Stimulated activated CD8-positive, alpha-beta memory T cell treated with anti-CD3 and anti-CD28 coated beads, Interleukin-15, amount 100 ng/mL, for 1 hour (primary cell): Measurements from ENCODE around the gene MYBPC3.

ENCODE experiments used
- DNase-seq: peaks from one replicate; pipeline ENCODE4 v3.0.0-alpha.2; 2020; ENCODE audit warnings: low read depth

MYBPC3 gene

GRCh38 chr11:47384498-47384897, 32.0 kb upstream of the MYBPC3 start:
- no peak for DNase-seq

GRCh38 chr11:47383071-47383470, 30.6 kb upstream of the MYBPC3 start:
- no peak for DNase-seq

DNA sequence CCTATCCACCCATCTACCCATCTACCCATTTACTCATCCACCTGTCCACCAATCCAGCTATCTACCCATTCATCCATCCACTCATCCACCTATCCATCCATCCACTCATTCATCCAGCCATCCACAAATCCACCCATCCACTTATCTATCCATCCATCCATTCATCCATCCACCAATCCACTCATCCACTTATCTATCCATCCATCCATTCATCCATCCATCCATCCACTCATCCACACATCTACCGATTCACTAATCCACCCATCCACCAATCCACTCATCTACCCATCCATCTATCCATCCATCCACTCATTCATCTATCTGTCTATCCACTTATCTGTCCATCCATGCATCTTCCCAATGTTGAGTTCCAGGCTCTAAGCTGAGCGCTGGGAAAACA, 27.6 kb upstream of the MYBPC3 start:
- DNase-seq, result no peak

DNA sequence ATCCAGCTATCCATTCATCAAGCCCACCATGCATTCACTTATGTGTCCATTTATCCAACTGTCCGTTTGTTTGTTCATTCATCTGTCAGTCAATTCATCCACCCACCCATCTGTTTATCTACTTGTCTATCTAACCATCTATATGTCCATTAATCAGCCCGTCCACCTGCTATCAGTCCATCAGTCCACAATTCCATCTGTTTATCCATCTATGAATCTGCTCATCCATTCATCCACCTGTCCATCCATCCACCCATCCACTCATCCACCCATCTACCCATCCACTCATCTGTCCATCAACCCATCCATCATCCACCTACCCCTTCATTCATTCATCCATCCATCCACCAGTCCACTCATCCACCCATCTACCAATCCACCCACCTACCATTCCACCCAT, 26.8 kb upstream of the MYBPC3 start:
- no peak for DNase-seq

GRCh38 chr11:47378836-47379170, 26.3 kb upstream of the MYBPC3 start:
- DNase-seq, result no peak

DNA sequence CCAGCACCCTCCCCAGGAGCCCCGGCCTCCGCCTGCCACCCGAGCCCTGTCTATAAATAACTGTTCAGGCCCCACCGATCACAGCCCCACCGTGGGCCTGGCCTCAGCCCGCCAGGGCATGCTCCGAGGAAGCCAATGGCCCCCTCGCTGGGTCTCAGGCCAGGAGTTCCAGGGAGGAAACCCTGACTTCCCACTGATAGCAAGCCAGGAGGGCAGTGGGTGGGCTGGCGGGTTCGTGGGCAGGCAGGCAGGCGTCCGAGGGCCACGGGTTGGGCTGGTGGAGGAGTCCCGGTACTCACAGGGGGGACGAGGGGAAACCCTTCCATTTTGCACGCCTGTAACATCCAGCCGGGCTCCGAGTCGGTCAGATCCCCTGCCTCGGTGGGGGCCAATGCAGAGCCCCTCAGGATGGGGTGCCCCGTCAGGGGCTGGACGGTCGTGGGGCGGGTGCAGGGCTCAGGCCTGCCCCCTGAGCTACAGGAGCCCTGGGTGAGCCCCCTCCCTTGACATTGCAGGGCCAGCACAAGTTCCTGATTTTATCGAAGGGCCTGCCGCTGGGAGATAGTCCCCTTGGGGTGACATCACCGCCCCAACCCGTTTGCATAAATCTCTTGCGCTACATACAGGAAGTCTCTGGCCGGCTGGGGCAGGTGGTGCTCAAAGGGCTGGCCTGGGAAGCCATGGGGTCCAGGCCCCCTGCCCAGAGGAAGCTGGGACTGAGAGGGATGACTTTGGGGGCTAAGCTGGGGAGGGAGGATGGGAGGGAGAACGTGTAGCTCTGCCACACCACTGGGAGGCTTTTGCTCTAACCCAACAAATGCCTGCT, 25.7 kb upstream of the MYBPC3 start, which contains the start of gene SPI1:
TSS of gene SPI1 (minus strand) at position 538 of the 826 bp plus-strand sequence. CDS start at position 344, 194 bp downstream.
- DNase-seq, result no peak

GRCh38 chr11:47377571-47378009, 25.1 kb upstream of the MYBPC3 start:
- no peak for DNase-seq

GRCh38 chr11:47376525-47377371, 24.2 kb upstream of the MYBPC3 start:
- no peak for DNase-seq

DNA sequence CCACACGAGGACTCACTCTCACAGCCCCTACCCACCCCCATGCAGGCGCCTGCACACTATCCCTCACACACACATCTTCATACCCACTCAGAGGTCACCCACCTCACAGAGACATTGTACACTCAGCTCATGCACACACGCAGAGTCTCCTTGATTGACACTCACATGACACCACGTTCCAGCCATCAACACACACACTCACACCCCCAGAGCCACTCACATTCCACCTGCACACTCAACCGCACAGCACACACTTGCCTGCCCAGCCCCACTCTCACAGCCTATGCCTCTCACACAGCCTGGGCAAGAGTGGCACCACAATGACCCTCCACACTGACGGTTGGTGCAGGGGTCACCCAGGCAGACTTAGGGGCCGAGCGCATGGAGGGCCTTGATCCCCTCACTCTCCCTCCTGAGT, 23.6 kb upstream of the MYBPC3 start:
- DNase-seq, result no peak

GRCh38 chr11:47375546-47376085, 23.1 kb upstream of the MYBPC3 start:
- DNase-seq, result no peak

DNA sequence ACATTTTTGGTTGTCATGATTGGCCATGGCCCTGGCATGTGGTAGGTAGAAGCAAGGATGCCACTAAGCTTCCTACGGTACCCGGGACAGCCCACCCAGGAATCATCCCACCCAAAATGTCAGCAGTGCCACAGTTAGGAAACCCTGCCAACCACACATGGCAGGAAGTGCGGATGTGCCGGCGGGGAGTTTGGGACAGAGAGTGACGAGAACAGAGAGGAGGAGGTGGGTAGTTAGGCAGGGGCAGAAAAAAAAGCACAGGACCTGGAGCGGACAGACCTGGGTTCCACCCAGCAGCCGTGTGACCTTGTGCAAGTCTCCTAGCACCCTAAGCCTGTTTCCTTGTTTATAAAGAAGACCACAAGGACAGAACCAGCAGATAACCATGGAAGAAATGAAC, 22.5 kb upstream of the MYBPC3 start:
- DNase-seq, result no peak

- DNase-seq, result no peak
These were observed 22.2 kb upstream of the MYBPC3 start for GRCh38 chr11:47374720-47375019.

- DNase-seq, result peak; percentile 69
These were observed 21.6 kb upstream of the MYBPC3 start for GRCh38 chr11:47373876-47374719.

GRCh38 chr11:47372422-47372821, 19.9 kb upstream of the MYBPC3 start:
- DNase-seq, result no peak

DNA sequence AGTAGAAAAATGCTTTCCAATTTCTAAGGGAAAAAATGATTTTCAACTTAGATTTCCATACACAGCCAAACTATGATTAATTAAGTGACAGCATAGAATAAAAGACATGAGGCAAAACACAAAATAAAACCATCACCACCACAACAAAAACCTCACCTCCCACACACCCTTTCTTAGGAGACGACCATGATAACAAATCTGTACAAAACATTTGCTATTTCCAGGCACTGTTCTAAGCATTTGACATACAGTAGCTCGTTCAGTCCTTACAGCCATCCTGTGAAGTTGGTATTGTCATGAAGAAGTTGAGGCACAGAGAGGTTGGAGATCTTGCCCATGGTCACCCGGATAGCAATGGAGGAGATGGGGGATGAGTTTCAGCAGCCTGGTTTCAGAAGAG, 17.2 kb upstream of the MYBPC3 start:
- no peak for DNase-seq

DNA sequence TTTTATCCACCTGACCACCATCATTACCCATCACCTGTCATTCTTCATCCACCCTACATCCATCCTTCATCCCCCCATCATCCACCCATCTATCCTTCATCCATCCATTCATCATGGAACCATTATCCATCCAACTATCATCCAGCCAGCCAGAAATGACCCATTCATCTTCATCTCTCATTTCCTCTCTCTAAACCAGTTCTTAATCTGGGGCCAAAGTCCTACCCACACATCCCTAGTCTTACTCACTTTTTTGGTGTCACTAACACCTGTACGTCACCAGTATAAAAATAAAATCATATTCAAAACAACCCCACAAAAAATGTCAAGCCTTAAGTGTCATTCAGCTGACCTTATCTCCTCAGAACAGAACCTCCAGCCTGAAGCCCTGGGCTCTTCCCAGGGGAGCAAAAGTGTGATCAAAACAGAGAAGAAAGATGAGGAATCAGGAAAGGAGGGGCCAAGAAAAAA, 13.6 kb upstream of the MYBPC3 start:
- DNase-seq, result no peak

DNA sequence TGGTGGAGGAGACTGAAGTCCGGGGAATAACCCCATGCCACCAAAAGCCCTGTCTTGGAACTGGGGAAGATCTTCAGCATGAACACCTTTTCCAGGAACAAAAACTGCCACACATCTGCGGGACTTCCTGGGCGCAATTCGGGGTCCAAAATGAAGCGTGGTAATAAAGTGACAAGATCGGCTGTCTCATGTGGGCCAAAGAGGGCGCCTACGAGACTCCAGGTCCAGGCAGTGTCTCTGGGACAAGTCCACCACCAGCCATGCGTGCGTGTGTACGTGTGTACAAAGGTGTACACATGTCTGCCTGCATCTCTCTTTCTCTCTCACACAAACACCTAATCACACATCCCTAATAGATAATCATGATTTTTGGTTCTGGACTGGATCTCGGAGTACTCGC, 8.9 kb upstream of the MYBPC3 start:
- no peak for DNase-seq

DNA sequence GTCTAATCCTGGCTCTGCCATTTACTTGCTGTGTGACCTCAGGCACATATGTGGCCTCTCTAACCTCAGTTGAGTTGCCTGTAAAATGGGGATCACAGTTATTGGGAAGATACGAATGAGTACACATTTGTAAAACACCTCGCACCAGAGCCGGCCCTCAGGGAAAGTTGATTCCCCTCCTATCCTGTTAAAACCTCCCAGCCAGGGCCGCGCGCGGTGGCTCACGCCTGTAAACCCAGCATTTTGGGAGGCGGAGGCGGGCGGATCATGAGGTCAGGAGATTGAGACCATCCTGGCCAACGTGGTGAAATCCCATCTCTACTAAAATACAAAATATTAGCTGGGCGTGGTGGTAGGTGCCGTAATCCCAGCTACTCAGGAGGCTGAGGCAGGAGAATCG, 7.8 kb upstream of the MYBPC3 start:
- DNase-seq, result no peak

DNA sequence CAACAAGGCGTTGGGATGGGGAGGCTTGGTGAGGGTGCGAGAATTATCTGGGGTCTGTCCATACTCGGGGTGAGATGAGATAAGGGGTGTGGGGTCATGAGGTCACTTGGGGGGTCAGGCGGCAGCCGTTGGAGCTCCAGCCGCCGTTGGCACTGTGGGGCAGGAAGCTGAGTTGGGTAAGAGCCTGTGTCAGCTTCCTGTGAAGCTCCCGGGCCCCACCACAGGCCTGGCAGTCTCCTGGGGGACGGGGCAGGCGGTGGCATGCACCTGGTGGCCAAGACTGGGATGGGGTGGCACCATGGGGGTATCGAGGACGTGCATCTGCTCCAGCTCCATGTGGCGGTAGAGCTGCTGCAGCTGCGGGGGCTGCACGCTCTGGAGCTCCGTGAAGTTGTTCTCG, 7.1 kb upstream of the MYBPC3 start:
- DNase-seq, result no peak

DNA sequence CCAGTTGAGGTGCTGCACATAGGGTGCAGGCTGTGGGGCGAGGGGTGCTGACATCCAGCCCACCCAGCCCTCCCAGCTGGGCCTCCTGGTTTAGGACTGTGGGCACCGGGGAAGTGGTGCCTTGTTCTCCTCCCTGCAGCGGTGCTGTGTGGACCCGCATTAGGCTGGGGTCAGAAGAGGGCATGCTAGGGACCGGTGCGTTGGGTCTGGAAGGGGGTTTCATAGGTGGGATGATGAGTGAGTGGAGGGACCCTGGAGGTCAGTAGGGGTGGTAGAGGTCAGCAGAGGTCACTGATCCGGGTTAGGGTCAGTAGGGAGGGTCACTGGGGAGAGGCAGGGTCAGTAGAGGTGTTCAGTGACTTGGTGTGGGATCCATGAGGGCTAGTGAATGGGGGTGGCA, 6.7 kb upstream of the MYBPC3 start:
- no peak for DNase-seq

- DNase-seq, result no peak
These were observed 6.2 kb upstream of the MYBPC3 start for GRCh38 chr11:47358731-47359051.
